AG10803 (cell line): ENCODE results near the gene COPG1.
"Not testable (repeated sequence)": the region's sequence is repeated elsewhere in the genome, so short reads cannot be mapped to it uniquely, and the experiment has no call there.

ENCODE experiments used
- DNase-seq: peaks from one replicate; pipeline ENCODE4 v3.0.0; 2010; ENCODE audit warnings: low read depth
- H3K4me3 ChIP-seq: 2 replicates; pipeline ENCODE4 v1.5.1; 2011; ENCODE audit warnings: mild to moderate bottlenecking, low read length, control low read depth
- CTCF ChIP-seq: conservative IDR thresholded peaks from 2 replicates; pipeline ENCODE4 v1.5.1; 2011; ENCODE audit warnings: mild to moderate bottlenecking, low read length, control low read depth, inconsistent platforms

Gene COPG1

GRCh38 chr3:129218742-129219141, 30.7 kb upstream of the COPG1 start:
- no peak overlapping the region for H3K4me3 ChIP-seq
- no peak for TF ChIP-seq CTCF
- DNase-seq: no peak

GRCh38 chr3:129224387-129224786, 25.0 kb upstream of the COPG1 start:
- H3K4me3 ChIP-seq, DNase-seq: not testable (repeated sequence)

GRCh38 chr3:129224984-129225393, 24.4 kb upstream of the COPG1 start:
- peak; percentile 82 for DNase-seq
- H3K4me3 ChIP-seq: peak overlapping the region; percentile 33

GRCh38 chr3:129226374-129226773, 23.0 kb upstream of the COPG1 start:
- H3K4me3 ChIP-seq: no peak overlapping the region
- DNase-seq: peak; percentile 92
- no peak for TF ChIP-seq CTCF

More at GRCh38 chr3:129224984-129225393, 24.4 kb upstream of the COPG1 start:
- 0 out of 2 replicates have a peak, but pooled peaks have one; percentile 5 for TF ChIP-seq CTCF

GRCh38 chr3:129228891-129229585, 20.4 kb upstream of the COPG1 start:
- DNase-seq: peak; percentile 80
- TF ChIP-seq CTCF: no peak; the same call in 1 of the 2 replicates
- no peak overlapping the region for H3K4me3 ChIP-seq

GRCh38 chr3:129230311-129231019, 18.9 kb upstream of the COPG1 start:
- peak; percentile 81 for DNase-seq
- TF ChIP-seq CTCF: no peak
- no peak overlapping the region for H3K4me3 ChIP-seq

GRCh38 chr3:129231331-129232119, 17.9 kb upstream of the COPG1 start:
- H3K4me3 ChIP-seq: no peak overlapping the region
- DNase-seq: no peak
- no peak for TF ChIP-seq CTCF
